NCI-H82 (cell line): ENCODE measurements around the gene KRTAP10-3.
"Not testable (repeated sequence)": the region's sequence is repeated elsewhere in the genome, so short reads cannot be mapped to it uniquely, and the experiment has no call there.

Experiments
- DNase-seq: peaks from one replicate; lab custom pipeline; 2025; lab: John Stamatoyannopoulos, UW

Gene KRTAP10-3

GRCh38 chr21:44590311-44590721 lies 31.7 kb upstream of the KRTAP10-3 start:
- DNase-seq: no peak

- DNase-seq: no peak
Observed at GRCh38 chr21:44589586-44590305, 31.2 kb upstream of the KRTAP10-3 start.

- no peak for DNase-seq
Observed at GRCh38 chr21:44589094-44589493, 30.5 kb upstream of the KRTAP10-3 start.

- no peak for DNase-seq
Observed at GRCh38 chr21:44585892-44586291, 27.3 kb upstream of the KRTAP10-3 start.

- DNase-seq: no peak
Observed at GRCh38 chr21:44583800-44584147, 25.2 kb upstream of the KRTAP10-3 start.

GRCh38 chr21:44583089-44583799 lies 24.6 kb upstream of the KRTAP10-3 start:
- DNase-seq: no peak

- DNase-seq: no peak
Observed at GRCh38 chr21:44582055-44582454, 23.5 kb upstream of the KRTAP10-3 start.

GRCh38 chr21:44581158-44581557 lies 22.6 kb upstream of the KRTAP10-3 start:
- DNase-seq: no peak

DNA sequence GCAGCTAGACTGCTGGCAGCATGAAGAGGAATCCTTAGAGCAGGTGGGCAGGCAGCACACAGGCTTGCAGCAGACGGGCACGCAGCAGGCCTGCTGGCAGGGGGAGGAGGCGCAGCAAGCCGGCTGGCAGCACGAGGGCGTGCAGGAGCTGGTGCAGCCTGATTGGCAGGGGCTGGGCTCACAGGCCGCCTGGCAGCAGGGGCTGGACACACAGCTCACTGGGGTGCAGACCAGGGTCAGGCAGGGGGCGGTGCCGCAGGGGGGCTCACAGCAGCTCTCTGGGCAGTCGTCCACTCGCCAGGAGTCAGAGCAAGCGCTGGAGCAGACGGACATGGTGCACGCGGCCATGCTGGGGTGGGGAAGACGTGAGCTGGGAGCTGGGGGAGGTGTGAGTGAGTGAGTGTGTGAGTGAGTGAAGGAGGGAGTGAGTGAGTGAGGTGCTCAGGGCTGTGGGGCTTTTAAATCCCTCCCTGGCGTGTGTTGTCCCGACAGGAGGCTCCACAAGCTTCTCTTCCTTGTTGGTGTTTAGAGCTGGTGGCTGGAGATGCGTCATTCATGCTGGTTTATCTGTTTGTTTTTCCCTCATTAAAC lies 21.7 kb upstream of the KRTAP10-3 start, which contains the start of gene KRTAP10-5:
Gene KRTAP10-5 (minus strand): TSS at position 374 of the 591 bp plus-strand sequence. CDS start 26 bp downstream, at position 348.
- not testable (repeated sequence) for DNase-seq

DNA sequence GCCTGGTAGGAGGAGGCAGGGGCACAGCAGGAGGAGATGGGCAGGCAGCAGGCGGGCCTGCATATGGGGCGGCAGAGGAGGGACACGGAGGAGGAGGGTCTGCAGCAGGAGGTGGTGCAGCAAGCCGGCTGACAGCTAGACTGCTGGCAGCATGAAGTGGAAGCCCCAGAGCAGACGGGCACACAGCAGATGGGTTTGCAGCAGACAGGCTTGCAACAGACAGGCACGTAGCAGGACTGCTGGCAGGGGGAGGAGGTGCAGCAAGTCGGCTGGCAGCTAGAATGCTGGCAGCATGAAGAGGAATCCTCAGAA lies 21.2 kb upstream of the KRTAP10-3 start:
- DNase-seq: no peak

GRCh38 chr21:44579056-44579832 lies 20.6 kb upstream of the KRTAP10-3 start:
- no peak for DNase-seq

GRCh38 chr21:44578371-44579055 lies 19.9 kb upstream of the KRTAP10-3 start:
- DNase-seq: no peak

GRCh38 chr21:44576025-44576420 lies 17.4 kb upstream of the KRTAP10-3 start:
- no peak for DNase-seq

DNA sequence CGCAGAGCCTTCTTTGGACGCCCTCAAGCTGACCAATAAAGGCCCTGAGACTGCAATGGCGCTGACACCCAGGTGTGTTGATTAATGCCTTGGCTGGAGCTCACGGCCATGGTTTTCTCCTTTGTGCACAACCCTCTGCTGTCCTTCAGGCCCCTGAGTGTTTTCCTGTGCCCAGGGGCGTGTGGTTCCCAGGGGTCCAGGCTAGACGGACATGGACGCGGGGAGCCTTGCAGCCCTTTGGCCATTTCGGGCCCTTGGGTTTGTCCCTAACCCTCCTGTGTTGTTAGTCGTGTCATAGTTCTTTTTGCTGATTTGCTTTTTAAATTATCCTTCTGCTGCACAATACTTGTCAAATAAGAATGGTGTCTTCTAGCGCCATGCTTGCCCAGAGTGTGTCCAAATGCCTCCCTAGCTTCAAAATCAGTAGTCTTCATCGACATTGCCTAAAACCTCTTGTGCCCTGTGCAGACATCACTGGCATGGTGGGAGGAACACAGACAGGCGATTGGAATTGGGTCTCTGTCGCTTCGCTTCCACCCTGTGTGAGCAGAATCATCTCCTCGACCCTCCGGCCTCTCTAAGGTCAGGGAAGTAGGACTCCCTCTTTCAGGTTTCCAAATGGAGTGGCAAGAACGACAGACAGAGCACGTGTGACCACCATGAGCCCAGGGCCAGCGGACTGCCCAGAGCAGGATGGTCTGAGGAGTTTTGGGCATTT lies 16.9 kb upstream of the KRTAP10-3 start:
- DNase-seq: no peak

GRCh38 chr21:44574457-44575306 lies 16.1 kb upstream of the KRTAP10-3 start:
- no peak for DNase-seq

DNA sequence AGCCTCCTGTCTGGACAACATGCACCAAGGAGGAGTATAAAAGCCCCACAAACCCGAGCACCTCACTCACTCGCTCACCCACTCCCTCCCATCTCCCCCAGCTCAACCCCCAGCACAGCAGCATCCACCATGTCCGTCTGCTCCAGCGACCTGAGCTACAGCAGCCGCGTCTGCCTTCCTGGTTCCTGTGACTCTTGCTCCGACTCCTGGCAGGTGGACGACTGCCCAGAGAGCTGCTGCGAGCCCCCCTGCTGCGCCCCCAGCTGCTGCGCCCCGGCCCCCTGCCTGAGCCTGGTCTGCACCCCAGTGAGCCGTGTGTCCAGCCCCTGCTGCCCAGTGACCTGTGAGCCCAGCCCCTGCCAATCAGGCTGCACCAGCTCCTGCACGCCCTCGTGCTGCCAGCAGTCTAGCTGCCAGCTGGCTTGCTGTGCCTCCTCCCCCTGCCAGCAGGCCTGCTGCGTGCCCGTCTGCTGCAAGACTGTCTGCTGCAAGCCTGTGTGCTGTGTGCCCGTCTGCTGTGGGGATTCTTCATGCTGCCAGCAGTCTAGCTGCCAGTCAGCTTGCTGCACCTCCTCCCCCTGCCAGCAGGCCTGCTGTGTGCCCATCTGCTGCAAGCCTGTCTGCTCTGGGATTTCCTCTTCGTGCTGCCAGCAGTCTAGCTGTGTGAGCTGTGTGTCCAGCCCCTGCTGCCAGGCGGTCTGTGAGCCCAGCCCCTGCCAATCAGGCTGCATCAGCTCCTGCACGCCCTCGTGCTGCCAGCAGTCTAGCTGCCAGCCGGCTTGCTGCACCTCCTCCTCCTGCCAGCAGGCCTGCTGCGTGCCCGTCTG lies 15.2 kb upstream of the KRTAP10-3 start, which contains the start of gene KRTAP10-4:
Gene KRTAP10-4 (plus strand): TSS at position 100 of the 827 bp plus-strand sequence. CDS start 30 bp downstream, at position 130.
- DNase-seq: not testable (repeated sequence)

DNA sequence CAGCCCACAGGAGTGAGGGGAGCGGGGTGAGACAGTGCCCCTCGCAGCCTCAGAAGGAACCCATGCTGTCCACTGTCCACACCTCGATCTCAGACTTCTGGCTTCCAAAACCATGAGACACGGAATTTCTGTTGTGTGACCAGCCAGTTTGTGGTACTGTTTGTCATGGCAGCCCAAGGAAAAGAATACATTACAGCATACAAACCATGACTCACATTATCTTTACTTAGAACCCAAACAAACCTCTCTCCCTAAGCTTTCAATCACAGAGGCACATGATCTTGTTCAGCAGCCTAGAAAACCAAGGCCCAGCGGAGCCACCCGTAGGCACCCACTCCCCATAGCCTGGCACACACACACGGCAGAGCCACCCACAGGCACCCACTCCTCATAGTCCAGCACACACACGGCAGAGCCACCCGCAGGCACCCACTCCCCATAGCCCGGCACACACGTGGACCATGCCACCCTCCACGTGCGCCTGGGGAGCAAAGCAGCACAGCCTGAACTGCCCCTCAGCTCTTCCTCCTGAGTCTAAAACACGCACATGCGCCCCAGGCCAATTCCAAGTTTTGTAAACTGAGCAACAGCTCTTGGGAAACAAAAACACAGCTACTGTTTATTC lies 14.5 kb upstream of the KRTAP10-3 start:
- DNase-seq: no peak

- no peak for DNase-seq
Observed at GRCh38 chr21:44571844-44572782, 13.5 kb upstream of the KRTAP10-3 start.
